ES-I3 (cell line): Measurements from ENCODE around the gene E2F4.
A peak's percentile ranks its signal among the peaks of the same experiment; 100 is the strongest.

Experiments used
- H3K36me3 ChIP-seq: 2 replicates; pipeline ENCODE4 v1.6.1; 2013; ENCODE audit warnings: mild to moderate bottlenecking, low read length, control low read depth, moderate library complexity; ENCODE audit not compliant: insufficient read depth
- H3K4me1 ChIP-seq: 2 replicates; pipeline ENCODE4 v1.6.1; 2013; ENCODE audit warnings: mild to moderate bottlenecking, control low read depth, low read length; ENCODE audit not compliant: insufficient read depth
- H3K9ac ChIP-seq: 2 replicates; pipeline ENCODE4 v1.6.1; 2013; ENCODE audit warnings: low read depth, mild to moderate bottlenecking, low read length, moderate library complexity
- H3K9me3 ChIP-seq: 2 replicates; pipeline ENCODE4 v1.6.1; 2013; ENCODE audit warnings: mild to moderate bottlenecking, low read length, moderate library complexity; ENCODE audit not compliant: control insufficient read depth, insufficient read depth

The E2F4 gene

DNA sequence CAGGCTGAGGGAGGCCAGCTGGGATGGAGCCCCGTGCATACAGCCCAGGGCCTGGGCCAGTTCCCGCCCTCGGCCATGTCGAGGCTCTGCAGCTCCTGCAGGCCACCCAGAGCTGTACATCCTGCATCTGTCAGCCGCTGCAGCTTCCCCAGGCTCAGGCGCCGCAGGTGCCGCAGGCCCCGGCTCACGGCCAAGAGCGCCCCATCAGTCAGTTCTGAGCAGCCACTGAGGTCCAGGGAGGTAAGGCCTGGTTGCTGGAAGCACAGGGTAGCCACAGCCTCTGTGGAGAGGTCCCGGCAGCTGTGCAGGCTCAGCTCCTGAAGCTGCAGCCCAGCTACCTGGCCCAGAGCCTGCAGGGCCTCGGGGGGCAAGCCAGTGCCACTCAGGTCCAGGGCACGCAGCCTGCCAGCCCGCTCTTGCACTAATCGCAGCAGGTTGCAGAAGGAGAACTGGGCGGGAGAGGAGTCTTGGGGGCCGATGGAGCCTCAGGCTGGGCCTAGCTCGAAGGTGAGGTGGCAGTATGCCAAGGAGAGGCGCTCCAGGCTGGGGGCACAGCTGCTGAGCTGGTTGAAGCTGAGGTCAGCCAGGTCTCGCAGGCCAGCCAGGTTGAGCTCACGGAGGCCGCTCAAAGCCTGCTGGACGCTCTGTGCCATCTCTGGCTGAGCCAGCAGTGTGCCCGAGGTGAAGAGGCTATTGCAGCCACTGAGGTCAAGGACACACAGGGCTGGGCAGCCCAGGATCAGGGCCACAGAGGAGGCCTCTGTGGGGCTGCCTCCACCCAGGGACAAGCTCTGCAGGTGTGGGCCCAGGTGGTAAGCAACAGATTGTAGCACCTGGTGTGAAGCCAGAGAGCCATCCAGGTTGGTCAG lies 18.3 kb downstream of the E2F4 start:
- Histone ChIP-seq H3K36me3 (no peaks in the 10 kb centered on the region), H3K9me3 (no peaks in the 10 kb centered on the region), H3K4me1 (peaks cover 14% of the 10 kb centered on the region; the same call in 1 of the 2 replicates), H3K9ac (no peak overlapping the region)

DNA sequence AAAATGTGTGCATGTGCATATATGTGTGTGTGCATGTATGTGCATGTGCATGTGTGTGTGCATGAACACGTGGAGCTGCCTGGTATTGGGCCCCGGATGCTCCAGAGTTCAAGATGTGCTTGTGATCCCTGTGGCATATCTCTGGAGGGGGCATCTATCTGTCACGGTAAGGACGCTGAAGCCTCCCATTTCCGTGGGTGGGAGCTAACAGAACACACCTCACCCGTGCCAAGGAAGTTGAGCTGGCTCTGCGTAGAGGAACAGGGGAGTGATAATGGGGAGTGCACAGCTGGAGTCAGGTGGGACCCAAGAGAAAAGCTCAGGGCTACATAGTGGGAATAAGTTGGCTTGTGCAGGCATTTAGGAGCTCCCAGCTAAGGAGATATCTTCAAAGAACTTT lies 19.7 kb downstream of the E2F4 start:
- no peaks in the 10 kb centered on the region for H3K36me3 ChIP-seq

DNA sequence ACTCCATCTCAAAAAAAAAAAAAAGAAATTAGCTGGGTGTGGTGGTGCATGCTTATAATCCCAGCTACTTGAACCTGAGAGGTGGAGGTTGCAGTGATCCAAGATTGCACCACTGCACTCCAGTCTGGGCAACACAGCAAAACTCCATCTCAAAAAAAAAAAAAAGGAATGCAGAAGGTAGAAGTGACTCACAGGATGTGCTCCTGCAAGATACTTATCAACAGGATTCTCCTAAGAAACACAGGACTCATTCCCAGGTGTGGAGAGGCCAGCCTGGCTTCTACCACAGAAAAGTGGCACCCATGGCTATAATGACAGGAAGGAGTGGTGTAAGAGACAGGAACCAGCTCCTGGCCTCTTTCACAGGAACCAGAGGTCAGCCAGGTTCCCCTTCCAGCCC lies 20.8 kb downstream of the E2F4 start:
- Histone ChIP-seq H3K9ac (no peak overlapping the region), H3K9me3 (no peaks in the 10 kb centered on the region)

More for the DNA sequence above, 19.7 kb downstream of the E2F4 start:
- no peaks in the 10 kb centered on the region for H3K9me3 ChIP-seq
- H3K9ac ChIP-seq: no peak overlapping the region
- peaks cover 10% of the 10 kb centered on the region; the same call in 1 of the 2 replicates for H3K4me1 ChIP-seq

DNA sequence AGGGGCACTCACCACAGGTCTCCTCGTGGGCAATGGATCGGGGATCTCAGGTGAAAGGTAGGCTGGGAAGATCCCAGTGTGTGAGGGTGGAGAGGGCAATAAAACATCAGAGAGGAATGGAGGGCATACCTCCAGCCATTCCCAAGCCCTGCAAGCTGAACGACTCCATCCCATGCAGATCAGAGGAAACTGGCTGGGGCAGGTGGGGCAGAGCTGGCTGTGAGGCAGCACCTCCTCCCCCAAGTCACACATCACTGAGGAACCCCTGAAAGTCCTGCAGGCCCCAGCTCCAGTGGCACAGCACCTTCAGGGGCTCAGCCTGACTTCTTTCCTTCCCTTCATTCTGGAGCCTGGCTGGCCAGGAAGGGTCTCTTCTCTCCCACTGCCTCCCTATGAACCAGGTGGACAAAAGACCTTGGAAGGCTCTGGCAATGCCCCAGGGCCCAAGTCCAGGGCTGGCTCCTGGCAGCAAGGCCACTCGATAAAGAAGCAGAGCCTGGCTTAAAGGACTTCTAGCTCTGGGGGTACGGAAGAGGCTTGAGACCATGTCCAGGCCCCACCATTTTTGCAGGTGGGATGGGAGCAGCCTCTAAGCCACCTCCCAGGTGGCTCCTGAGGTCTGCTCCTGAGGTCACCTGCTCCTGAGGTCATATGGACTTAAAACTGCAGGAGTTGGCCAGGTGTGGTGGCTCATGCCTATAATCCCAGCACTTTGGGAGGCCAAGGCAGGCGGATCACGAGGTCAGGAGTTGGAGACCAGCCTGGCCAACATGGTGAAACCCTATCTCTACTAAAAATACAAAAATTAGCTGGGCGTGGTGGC lies 21.5 kb downstream of the E2F4 start:
- Histone ChIP-seq H3K36me3 (no peaks in the 10 kb centered on the region), H3K9ac (no peak overlapping the region), H3K9me3 (no peaks in the 10 kb centered on the region), H3K4me1 (no peaks in the 10 kb centered on the region)

More for the DNA sequence above, 20.8 kb downstream of the E2F4 start:
- H3K36me3 ChIP-seq: no peaks in the 10 kb centered on the region
- H3K4me1 ChIP-seq: no peaks in the 10 kb centered on the region

DNA sequence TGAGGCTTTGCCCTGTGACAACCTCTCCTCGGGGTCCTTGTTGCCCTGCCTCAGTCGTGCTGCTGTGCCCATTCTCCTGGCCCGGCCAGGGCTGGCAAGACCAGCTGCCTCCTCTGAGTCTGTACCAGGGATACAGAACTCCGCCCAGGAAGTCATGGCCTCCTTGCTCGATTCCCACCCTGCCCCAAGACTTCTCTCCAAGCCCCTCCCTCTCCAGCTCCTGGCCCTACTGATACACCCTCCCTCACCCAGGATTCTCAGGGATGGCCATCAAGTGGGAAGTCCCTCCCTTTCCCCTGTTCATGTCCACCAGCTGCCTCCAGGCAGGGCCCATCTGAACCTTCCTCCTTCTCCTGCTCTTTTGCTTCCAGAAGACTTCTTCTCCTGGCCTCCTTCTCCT lies 23.8 kb downstream of the E2F4 start:
- Histone ChIP-seq H3K9me3 (no peaks in the 10 kb centered on the region), H3K36me3 (no peaks in the 10 kb centered on the region), H3K9ac (no peak overlapping the region)

DNA sequence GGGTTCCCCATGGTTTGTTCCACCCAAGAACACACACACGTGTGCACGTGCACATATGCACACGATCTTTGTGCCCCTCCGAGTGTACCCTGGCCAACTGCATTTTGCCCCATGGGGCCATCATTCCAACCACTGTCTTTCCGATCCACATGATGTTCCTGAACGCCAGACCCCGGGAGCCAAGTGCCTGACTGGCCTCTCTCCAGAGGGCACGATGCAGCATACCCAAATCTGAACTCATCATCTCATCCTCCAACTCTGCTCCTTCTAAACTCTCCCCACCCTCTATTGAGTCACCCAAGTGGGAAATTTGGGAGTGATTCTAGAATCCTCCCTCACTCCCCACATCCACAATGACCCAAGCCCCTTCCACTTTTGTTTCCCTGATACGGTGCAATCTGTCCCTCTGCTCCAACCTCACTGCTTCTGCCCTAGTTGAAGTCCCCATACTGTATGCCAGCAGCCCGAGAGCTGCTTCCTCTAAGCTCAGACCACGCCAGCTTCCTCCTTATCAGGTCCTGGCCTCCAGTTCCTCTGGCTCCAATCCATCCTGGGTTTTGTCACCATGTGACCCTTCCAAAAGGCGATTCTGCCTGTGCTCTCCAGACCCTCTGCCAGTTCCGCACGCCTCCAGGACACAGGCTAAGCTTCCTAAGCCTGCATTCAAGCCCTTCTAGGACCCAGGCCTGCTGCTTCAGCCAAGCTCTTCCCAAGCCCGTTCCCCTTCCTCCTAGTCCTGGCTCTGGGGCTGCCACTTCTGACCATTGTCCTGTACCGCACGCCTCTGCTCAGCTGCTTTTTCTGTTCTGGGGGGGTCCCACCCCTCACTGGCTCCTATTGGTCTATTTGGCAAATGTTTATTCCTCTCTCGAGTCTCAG lies 24.9 kb downstream of the E2F4 start:
- no peak overlapping the region for H3K9ac ChIP-seq
- H3K9me3 ChIP-seq: no peaks in the 10 kb centered on the region
- no peaks in the 10 kb centered on the region for H3K4me1 ChIP-seq
- no peaks in the 10 kb centered on the region for H3K36me3 ChIP-seq

More for the DNA sequence above, 23.8 kb downstream of the E2F4 start:
- no peaks in the 10 kb centered on the region for H3K4me1 ChIP-seq

DNA sequence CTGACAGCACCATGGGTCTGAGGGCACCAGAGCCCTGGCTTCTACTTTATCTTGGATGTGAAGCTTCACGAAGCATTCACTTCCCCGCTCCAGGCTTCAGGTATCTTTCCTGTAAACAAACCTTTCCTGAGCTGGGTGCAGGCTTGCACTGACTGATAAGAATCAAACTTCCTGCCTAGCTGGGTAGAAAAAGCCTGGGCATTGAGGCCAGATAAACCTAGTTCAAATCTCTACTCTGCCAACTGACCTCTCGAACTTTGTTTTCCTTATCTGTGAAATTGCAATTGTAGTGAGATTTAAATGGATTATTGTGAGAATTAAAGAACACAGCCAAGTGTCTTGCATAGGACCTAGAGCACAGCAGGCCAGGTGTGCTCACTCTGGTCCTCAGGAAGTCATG lies 32.0 kb downstream of the E2F4 start:
- H3K9me3 ChIP-seq: no peaks in the 10 kb centered on the region
- H3K9ac ChIP-seq: no peak overlapping the region
- peaks cover 5% of the 10 kb centered on the region; the same call in 1 of the 2 replicates for H3K36me3 ChIP-seq
- no peaks in the 10 kb centered on the region for H3K4me1 ChIP-seq

DNA sequence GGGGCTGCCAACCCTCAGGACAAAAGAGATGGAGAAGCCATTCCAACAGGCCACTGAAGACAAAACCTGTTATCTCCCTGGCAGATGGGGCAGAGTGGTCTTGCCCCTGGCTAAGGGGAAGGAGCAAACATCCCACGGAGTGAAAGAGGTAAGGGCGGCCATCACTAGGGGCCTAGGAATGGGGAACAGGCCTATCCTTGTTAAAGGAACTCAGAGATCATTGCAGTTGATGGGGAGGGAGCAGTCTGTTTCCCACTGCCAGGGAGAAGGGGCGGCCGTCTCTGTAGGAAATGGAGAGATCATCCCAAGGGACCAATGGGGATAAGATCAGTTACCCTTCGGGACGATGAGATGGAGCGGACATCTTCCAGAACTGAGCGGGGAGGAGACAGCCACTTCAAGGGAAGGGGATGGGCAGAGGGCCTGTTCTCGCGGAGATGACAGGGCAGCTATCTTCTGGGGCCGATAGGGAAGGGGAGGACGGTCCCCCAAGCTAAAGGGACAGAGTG lies 34.4 kb downstream of the E2F4 start:
- no peaks in the 10 kb centered on the region for H3K4me1 ChIP-seq
- peak overlapping the region; percentile 57; the same call in 1 of the 2 replicates for H3K9ac ChIP-seq
- H3K36me3 ChIP-seq: peaks cover 5% of the 10 kb centered on the region; the same call in 1 of the 2 replicates
- H3K9me3 ChIP-seq: no peaks in the 10 kb centered on the region

DNA sequence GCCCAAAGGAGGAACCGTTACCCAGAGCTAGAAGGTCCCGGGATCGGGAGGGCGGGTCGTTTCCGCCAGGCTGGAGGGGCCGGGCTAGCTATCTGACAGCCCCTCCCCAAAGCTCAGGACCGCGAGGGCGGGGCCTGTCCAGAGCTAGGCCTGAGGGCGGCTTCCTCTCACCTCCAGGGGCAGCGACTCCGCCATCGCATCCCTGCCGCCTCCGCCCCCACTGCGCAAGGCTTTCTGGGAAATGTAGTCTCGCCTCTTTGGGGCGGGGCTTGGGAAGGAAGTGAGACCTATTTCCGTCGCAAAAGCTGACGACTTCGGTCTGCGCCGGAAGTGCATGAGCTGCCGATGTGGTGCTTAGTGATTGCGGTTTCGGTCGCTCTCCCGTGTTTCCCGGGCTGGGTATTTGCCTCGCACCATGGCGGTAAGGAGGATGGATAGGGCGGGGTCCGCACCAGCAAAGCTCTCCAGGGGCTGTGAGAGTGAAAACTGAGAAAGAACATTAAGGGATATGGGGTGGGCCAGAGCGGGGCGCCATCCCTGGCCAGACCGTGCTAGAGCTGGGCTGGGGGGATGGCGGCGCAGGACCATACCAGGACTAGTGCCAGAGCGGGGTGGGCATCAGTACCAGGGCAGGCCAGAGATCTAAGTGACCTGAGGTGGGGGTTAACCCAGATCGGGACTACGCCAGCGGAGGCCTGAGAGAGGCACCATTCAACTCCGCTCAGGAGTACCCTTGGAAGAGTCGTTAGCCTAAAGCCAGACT lies 35.0 kb downstream of the E2F4 start, which contains the start of gene TMEM208:
TMEM208 (plus strand) TSS at position 327 of the 763 bp plus-strand sequence; CDS start at position 416, 89 bp downstream.
- Histone ChIP-seq H3K9me3 (no peaks in the 10 kb centered on the region), H3K9ac (peak within 1 kb of the TSS; percentile 74), H3K4me1 (no peaks in the 10 kb centered on the region), H3K36me3 (peaks cover 5% of the 10 kb centered on the region; the same call in 1 of the 2 replicates)

DNA sequence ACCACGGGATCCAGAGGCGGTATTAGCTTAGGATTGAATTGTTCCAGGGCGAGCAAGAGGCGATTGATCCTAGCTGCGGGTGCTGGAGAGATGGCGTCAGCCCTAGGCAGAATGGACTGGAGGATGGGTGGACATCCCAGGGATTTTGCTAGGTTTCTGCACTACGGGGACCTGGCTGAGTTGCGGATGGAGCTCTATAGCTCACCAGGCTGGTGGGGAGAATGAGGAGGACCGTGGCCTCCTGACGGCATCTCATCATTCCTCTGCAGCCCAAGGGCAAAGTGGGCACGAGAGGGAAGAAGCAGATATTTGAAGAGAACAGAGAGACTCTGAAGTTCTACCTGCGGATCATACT lies 35.6 kb downstream of the E2F4 start:
- no peaks in the 10 kb centered on the region for H3K9me3 ChIP-seq
- H3K9ac ChIP-seq: peak overlapping the region; percentile 74
- H3K36me3 ChIP-seq: peaks cover 5% of the 10 kb centered on the region; the same call in 1 of the 2 replicates
- no peaks in the 10 kb centered on the region for H3K4me1 ChIP-seq

DNA sequence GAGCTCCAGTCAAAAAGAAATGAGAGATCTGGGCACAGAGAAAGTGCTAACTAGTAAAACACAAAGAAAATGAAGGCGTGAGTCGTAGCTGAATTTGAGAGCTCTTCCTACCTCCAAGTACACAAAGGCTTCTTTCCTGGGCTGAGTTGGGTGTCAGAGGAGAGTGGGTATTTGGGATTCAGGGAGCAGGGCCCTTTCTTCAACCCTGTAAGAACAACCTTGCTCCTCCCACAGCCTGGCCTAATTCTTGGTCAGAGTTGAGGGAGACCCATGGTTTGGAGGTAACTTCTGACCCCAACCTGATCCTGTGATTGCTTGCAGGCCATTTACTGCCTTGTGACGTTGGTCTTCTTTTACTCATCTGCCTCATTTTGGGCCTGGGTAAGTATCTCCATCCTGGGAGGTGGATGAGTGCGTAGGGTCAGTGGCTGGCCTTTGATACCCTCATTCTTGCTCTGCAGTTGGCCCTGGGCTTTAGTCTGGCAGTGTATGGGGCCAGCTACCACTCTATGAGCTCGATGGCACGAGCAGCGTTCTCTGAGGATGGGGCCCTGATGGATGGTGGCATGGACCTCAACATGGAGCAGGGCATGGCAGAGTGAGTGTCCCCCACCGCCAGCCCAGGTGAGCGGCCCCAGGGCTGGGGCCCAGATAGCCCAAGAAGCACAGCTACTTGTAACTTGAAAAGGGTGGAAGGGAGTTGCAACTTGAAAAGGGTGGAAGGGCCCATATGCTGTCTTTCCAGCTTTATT lies 36.3 kb downstream of the E2F4 start:
- Histone ChIP-seq H3K36me3 (peaks cover 5% of the 10 kb centered on the region; the same call in 1 of the 2 replicates), H3K9ac (peak overlapping the region; percentile 74; the same call in 1 of the 2 replicates), H3K9me3 (no peaks in the 10 kb centered on the region), H3K4me1 (no peaks in the 10 kb centered on the region)

DNA sequence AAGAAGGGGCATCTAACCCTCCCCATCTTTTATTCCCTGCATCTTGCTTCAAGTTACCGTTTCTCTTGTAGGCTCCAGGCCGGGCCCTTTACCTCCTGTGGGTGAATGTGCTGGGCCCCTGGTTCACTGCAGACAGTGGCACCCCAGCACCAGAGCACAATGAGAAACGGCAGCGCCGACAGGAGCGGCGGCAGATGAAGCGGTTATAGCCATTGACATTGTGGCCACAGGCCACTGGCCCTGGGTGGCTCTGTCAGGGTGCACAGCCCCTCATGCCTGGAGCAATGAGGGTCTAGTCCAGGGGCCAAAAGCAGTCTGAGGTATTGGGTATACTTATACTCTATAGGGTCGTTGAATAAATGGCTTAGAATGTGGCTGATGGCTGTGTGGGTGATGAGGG lies 37.0 kb downstream of the E2F4 start:
- no peaks in the 10 kb centered on the region for H3K9me3 ChIP-seq
- H3K36me3 ChIP-seq: peaks cover 5% of the 10 kb centered on the region; the same call in 1 of the 2 replicates

More for the DNA sequence above, 37.0 kb downstream of the E2F4 start:
- H3K4me1 ChIP-seq: no peaks in the 10 kb centered on the region
- no peak overlapping the region for H3K9ac ChIP-seq
